SU-DHL-6 (cell line): ENCODE measurements around the gene BEST3.

Experiments used
- H2AFZ ChIP-seq: fragments of 200-600 bp; sonication (generic); 2 replicates; pipeline ENCODE4 v1.6.1; 2014; ENCODE audit warnings: low read depth, mild to moderate bottlenecking, moderate library complexity, mixed read lengths, antibody characterized with exemption, low read length; ENCODE audit not compliant: severe bottlenecking
- H3F3A ChIP-seq: fragments of 200-600 bp; shearing (Covaris generic); 2 replicates; pipeline ENCODE4 v1.6.0; 2016; ENCODE audit warnings: antibody characterized with exemption, mild to moderate bottlenecking; ENCODE audit not compliant: insufficient read depth
- H3K27ac ChIP-seq: fragments of 200-600 bp; sonication (generic); 2 replicates; pipeline ENCODE4 v1.5.1; 2016; ENCODE audit warnings: low read depth, mild to moderate bottlenecking, low read length, moderate library complexity, mixed read lengths
- H3K27me3 ChIP-seq: fragments of 200-600 bp; sonication (generic), shearing (Covaris generic); 2 replicates; pipeline ENCODE4 v1.6.0; 2014; ENCODE audit warnings: mild to moderate bottlenecking, low read length
- H3K36me3 ChIP-seq: fragments of 200-600 bp; sonication (generic); 2 replicates; pipeline ENCODE4 v1.6.1; 2014; ENCODE audit warnings: mild to moderate bottlenecking, low read length, mixed read lengths
- H3K4me2 ChIP-seq: fragments of 300-600, 200-600 bp; shearing (Covaris generic), sonication (generic); 2 replicates; pipeline ENCODE4 v1.6.0; 2014; ENCODE audit warnings: low read length, low read depth, mild to moderate bottlenecking; ENCODE audit not compliant: poor library complexity, severe bottlenecking
- H3K4me3 ChIP-seq: fragments of 200-600 bp; sonication (generic); 2 replicates; pipeline ENCODE4 v1.5.1; 2014; ENCODE audit warnings: antibody characterized with exemption, low read length, mild to moderate bottlenecking, mixed read lengths; ENCODE audit not compliant: insufficient read depth, poor library complexity, severe bottlenecking
- H3K79me2 ChIP-seq: fragments of 200-600 bp; sonication (generic); 2 replicates; pipeline ENCODE4 v1.6.1; 2014; ENCODE audit warnings: mild to moderate bottlenecking, low read length, moderate library complexity; ENCODE audit not compliant: insufficient read depth
- H3K9ac ChIP-seq: fragments of 200-600 bp; sonication (generic); 2 replicates; pipeline ENCODE4 v1.7.0; 2014; ENCODE audit warnings: mild to moderate bottlenecking, low read length
- H3K9me2 ChIP-seq: fragments of 200-600 bp; sonication (generic); replicated peaks from 2 replicates; pipeline ENCODE4 v1.6.1; 2014; ENCODE audit warnings: low read length; ENCODE audit not compliant: insufficient read depth
- H3K9me3 ChIP-seq: fragments of 200-600 bp; sonication (generic); 2 replicates; pipeline ENCODE4 v1.6.1; 2014; ENCODE audit warnings: low read length, mixed read lengths; ENCODE audit not compliant: insufficient read depth
- H4K20me1 ChIP-seq: fragments of 200-600 bp; sonication (generic); 2 replicates; pipeline ENCODE4 v1.6.1; 2014; ENCODE audit warnings: low read depth, mild to moderate bottlenecking, antibody characterized with exemption, low read length, moderate library complexity, mixed read lengths
- EZH2phosphoT487 ChIP-seq: fragments of 200-600 bp; sonication (generic), shearing (Covaris generic); conservative IDR thresholded peaks from 2 replicates; pipeline ENCODE4 v1.6.1; 2018; ENCODE audit warnings: mild to moderate bottlenecking, antibody characterized with exemption, low read length, moderate library complexity, mixed read lengths
- TF ChIP-seq, protein P1 (sequence below): fragments of 200-600 bp; sonication (generic); IDR thresholded peaks from one replicate; pipeline ENCODE4 v1.5.1; 2017; ENCODE audit warnings: antibody characterized with exemption, mild to moderate bottlenecking, low read length, moderate library complexity; ENCODE audit not compliant: insufficient read depth, poor library complexity, severe bottlenecking

Gene BEST3

DNA sequence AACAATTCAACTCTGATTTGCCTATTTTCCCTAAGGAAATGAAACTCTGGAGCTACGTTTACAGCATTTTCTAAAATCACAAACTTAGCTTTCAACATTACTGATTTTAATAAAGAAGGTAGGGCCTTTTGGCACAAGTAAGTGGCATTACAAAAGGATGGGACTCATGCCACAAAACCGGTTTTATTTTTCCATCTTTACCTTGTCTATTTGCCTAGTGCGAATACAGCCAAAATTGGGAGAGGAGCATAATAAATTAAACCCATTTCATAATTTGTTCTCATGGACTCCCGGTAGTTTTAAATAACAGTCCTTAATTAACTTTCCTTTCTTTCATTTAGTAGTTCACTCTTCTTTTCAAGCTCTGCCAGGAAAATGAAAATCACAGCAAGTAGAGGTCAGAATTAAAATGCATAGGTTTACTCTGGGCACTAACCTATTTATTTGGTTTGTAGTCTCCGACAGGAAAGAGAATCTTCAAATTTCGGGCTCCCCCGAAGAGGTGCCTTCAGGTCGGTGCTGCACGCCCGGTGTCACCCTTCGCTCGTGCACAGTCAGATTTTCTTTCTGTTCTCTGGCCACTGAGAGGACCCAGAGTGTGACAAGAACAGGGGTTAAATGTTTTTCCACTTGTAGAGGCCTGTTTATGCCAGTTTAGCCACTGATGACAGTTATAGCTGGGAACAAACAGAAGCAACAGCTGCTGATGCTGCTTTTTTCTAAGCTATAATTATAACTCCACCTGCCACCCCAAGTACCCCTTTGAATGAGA, at the start of gene BEST3:
Gene BEST3, minus strand, starts transcription at position 535 of the 772 bp plus-strand sequence. CDS start 1,505 bp downstream, outside the sequence.
- TF ChIP-seq, protein P1, sequence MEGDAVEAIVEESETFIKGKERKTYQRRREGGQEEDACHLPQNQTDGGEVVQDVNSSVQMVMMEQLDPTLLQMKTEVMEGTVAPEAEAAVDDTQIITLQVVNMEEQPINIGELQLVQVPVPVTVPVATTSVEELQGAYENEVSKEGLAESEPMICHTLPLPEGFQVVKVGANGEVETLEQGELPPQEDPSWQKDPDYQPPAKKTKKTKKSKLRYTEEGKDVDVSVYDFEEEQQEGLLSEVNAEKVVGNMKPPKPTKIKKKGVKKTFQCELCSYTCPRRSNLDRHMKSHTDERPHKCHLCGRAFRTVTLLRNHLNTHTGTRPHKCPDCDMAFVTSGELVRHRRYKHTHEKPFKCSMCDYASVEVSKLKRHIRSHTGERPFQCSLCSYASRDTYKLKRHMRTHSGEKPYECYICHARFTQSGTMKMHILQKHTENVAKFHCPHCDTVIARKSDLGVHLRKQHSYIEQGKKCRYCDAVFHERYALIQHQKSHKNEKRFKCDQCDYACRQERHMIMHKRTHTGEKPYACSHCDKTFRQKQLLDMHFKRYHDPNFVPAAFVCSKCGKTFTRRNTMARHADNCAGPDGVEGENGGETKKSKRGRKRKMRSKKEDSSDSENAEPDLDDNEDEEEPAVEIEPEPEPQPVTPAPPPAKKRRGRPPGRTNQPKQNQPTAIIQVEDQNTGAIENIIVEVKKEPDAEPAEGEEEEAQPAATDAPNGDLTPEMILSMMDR, result no peak
- Histone ChIP-seq H3K9me2 (no peaks in the 10 kb centered on the region), H3K4me3 (no peak within 1 kb of the TSS), H3K4me2 (no peak within 1 kb of the TSS), H4K20me1 (no peaks in the 10 kb centered on the region), H3K9ac (no peak within 1 kb of the TSS), H3K27me3 (no peaks in the 10 kb centered on the region), H3K27ac (no peak within 1 kb of the TSS), H3K79me2 (no peaks in the 10 kb centered on the region), H2AFZ (no peak within 1 kb of the TSS), H3F3A (no peaks in the 10 kb centered on the region), H3K9me3 (no peaks in the 10 kb centered on the region), H3K36me3 (no peaks in the 10 kb centered on the region)

DNA sequence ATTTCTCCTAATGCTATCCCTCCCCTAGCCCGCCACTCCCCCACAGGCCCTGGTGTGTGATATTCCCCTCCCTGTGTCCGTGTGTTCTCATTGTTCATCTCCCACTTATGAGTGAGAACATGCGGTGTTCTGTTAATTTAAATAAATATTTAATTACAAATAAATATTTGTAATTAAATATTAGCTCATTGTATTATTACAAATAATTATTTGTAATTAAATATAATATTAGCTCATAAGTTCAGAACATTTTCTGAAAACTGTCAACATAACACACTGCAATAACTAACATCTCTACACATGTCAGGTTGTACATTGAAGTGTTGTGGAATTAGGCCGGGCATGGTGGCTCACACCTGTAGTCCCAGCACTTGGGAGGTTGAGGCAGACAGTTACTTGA, 45.0 kb upstream of the BEST3 start:
- H3K9ac ChIP-seq, result no peak overlapping the region
- TF ChIP-seq, protein P1, result no peak
- TF ChIP-seq EZH2phosphoT487, result no peak
- H3K4me2 ChIP-seq, result no peak overlapping the region
- no peak overlapping the region for H3K27ac ChIP-seq
- H3K27me3 ChIP-seq, result no peaks in the 10 kb centered on the region
- peaks cover 16% of the 10 kb centered on the region for H4K20me1 ChIP-seq
- H3K9me3 ChIP-seq, result no peaks in the 10 kb centered on the region
- H3K79me2 ChIP-seq, result peaks cover 24% of the 10 kb centered on the region; the same call in 1 of the 2 replicates
- 0 out of 2 replicates have a peak, but pooled peaks cover 8% of the 10 kb centered on the region for H3K36me3 ChIP-seq
- H3K4me3 ChIP-seq, result no peak overlapping the region
- H3K9me2 ChIP-seq, result no peaks in the 10 kb centered on the region
- no peak overlapping the region for H2AFZ ChIP-seq
- H3F3A ChIP-seq, result 0 out of 2 replicates have a peak, but pooled peaks cover 6% of the 10 kb centered on the region

DNA sequence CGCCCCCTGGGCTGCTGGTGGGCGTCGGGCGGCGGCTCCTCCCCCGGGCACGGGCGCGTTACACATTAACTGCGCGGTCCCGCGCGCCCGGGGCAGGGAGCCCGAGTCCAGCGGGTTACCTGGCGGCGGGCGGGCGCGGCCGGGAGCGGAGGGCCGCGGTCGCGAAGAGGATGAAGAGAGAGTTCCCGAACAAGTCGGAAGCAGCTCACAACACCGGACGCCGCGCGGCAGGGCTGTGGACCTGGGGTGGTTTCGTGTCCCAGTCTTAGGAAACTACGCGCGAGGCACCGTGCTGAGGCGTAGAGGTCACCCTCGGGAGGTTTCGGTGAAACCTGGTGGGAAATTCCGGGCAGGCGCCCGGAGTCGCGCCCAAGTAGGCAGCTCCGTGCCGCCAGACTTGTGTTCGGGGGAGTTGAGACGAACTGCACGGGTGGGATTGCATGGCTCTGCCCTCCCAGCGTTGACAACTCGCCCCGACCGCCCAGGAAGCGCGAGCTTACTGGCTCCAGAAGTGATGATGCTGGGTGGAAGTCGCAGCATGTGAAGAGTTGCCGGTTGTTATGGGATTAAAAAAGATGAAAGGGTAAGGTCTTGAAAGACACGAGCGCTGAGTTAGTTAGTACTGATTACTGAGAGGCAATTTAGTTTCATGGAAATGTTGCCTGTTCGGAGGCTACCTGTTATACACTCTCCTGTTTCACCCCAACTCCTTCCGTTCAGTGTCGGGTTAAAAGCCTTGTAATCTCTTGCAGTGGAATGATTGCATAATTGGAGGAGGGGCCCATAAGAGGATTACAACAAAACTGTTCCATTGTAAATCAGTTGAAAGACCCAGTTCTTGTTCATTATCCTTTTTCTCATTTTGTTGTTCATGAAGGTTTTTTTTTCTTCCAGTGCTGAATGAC, 40.4 kb upstream of the BEST3 start:
- TF ChIP-seq, protein P1, result no peak
- TF ChIP-seq EZH2phosphoT487, result no peak
- H2AFZ ChIP-seq, result peak overlapping the region; percentile 76

More for the DNA sequence above, 40.4 kb upstream of the BEST3 start:
- Histone ChIP-seq H3K79me2 (peaks cover 24% of the 10 kb centered on the region; the same call in 1 of the 2 replicates), H3K27me3 (no peaks in the 10 kb centered on the region), H3K36me3 (0 out of 2 replicates have a peak, but pooled peaks cover 8% of the 10 kb centered on the region), H3K9me2 (no peaks in the 10 kb centered on the region), H3F3A (0 out of 2 replicates have a peak, but pooled peaks cover 6% of the 10 kb centered on the region), H3K9me3 (no peaks in the 10 kb centered on the region), H3K4me3 (peak overlapping the region; percentile 93), H3K27ac (peak overlapping the region; percentile 77), H4K20me1 (peaks cover 16% of the 10 kb centered on the region), H3K4me2 (peak overlapping the region; percentile 72), H3K9ac (peak overlapping the region; percentile 82)
